NT2/D1 (cell line): Measurements from ENCODE around the gene C19orf12.

Experiments used
- SUZ12 ChIP-seq: IDR thresholded peaks from 2 replicates; pipeline ENCODE4 v1.6.1; 2011; ENCODE audit not compliant: insufficient read length, insufficient read depth; ENCODE audit errors: extremely low read depth
- YY1 ChIP-seq: IDR thresholded peaks from 2 replicates; pipeline ENCODE4 v1.6.1; 2011; ENCODE audit not compliant: insufficient read length, insufficient read depth
- ZNF274 ChIP-seq: IDR thresholded peaks from 2 replicates; pipeline ENCODE4 v1.6.1; 2011; ENCODE audit warnings: mild to moderate bottlenecking, low read depth, low read length

DNA sequence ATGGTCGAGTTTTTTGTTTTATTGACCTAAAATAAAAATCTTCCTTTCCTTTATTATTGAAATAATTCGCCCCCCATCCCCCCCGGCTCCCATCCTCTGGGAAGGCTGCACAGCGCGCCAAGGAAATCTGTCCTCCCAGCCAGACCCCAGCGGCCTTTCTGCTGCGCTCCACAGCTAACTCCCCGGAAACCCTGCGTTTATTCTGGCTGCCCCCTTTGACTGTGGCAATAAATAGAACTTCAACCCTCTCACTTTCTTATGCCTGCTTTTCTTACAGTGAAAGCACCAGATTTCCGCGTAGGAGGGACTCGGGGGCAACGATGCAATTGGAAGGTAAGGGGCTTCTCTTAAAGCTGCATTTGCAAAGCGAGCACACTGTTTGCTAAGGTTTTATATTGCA is 9.7 kb upstream of the C19orf12 start:
- TF ChIP-seq YY1 (no peak), ZNF274 (no peak), SUZ12 (no peak)
